NCI-H1417 (cell line): ENCODE results near the gene OR52H1.

Experiments used
- DNase-seq, 3 experiments: peaks; one replicate each; lab custom pipeline; 2025; lab: John Stamatoyannopoulos, UW

OR52H1 gene

GRCh38 chr11:5531053-5531831 lies 17.1 kb downstream of the OR52H1 start:
- no peak for DNase-seq

DNA sequence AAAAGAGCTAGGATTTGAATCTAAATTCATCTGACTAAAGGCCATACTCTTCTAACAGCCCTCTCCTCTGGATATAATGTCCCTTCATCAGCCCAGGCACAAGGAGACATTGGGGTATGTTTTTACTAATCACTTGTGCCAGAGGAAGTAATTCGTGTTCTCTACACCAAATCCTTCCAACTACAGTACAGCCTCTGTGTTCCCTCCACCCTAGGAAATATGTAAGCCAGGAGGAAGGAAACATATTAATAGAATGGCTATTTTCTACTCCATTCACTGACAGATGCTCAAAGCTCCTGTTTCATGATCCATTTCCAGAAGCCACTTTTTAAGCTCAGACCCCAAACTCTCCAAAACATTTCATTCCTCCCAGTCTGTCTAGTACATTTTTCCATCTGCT lies 19.8 kb downstream of the OR52H1 start:
- DNase-seq: no peak

DNA sequence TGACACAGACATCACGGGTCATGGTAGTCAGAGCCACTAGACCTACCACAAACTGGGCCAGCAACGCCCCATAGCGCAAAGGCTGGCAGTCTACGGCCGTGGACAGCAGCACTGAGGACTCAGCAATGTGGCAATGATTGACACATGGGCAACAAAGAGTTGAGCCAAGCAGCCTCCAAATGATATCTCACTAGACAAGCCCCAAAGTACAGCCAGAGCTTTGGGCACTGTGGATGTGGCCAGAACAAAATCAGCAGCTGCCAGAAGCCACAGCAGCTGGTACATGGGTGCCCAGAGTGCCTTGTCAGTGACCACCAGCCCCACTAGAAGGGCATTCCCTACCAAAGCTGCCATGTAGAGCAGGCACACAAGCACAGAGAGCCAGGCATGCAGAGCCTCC lies 20.6 kb downstream of the OR52H1 start:
- no peak for DNase-seq

DNA sequence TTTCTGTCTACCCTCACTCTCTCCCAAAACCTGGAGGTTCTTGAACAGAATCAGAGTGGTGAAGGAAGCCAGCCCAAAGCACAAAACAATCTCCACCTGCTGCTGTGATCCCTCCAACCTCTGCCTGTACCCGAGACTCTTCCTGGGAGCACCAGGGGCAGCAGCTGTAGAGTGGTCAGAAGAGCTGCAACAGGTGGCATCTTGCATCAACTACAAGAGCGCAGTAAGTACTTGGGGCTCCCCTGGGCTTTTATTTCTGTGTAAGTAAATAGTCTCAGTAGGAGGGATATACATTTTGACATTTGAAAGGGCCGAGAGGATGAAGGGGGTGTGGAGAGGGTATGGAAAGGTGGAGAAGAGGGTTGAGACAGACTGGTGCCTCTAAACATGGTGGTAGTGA lies 23.6 kb downstream of the OR52H1 start:
- DNase-seq: peak in 2 of 3 experiments; percentile 27 to 53

DNA sequence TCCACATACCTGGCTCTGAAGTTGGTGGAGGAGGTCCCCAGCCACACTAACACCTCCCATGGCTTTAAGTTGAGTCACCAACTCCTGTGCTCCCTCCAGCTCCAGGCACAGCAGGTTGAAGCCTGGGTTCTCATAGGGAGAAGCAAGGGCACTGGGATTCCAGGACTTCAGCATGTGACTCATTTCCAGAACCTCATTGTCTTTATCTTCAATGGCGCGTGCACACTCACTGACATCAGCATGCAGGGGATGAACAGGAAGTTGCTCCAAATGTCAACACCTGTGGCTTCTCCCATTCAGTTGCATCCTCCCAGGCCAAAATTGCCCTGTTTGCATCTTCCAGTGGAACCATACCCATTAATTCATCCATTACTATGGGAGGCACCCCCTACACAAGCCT lies 26.0 kb downstream of the OR52H1 start:
- DNase-seq: no peak

DNA sequence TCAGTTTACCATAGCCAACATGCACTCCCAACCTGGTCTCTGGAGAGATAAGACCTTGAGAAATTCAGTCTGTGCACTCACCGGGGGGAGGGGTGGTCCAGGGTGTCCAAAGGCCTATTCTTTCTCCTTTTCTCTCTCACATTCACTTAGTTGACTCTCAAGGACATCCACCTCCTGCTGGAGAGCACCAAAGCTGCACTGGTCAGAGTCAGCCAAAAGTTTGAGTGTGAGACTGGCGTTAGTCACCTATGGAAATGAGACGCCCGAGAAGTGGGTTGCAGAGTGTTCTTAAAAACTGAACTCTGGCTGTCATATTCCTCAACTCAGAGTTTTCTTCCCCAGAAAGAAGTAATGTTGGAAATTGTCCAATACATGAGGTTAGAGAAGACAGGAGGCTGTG lies 26.8 kb downstream of the OR52H1 start:
- no peak for DNase-seq

DNA sequence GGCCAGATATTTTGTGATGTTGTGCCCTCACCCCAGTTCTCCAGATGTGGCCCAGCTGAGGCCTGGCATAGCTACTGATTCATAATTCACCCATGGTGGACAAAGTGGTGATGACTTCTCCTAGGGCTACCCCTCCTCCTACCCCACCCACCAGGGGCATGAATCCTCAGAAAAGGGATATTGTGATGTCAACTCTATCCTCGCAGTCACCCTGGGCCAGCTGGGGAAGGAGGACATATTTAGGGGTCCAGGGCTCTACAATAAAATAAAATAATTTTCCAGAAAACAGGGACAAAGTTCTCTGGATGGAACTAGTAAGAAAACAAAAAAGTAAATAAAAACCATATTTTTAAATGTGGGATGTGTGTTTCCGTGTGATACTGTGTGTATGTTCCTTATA lies 31.7 kb downstream of the OR52H1 start, which contains the start of gene UBQLNL:
Gene UBQLNL, minus strand, starts transcription at position 101 of the 400 bp plus-strand sequence. CDS start 258 bp downstream, outside the sequence.
- no peak for DNase-seq

DNA sequence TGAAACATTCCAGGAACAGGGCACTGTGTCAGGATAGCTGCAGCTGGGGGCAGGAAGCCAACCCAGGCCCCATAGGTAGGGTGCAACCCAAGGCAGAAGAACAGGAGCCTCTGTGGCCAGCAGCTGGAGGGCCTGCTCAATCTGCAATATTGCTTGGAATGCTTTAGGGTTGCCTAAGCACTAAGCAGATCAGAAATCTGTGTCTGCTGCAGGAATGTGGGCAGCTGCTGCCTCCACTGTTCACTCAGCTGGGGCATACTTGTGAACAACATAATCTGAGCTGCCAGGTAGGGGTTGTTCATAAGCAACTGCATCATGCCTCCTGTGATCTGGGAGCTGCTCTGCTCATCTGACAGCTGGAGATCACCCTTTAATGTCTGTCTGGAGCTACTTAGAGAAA lies 33.5 kb downstream of the OR52H1 start:
- DNase-seq: no peak

DNA sequence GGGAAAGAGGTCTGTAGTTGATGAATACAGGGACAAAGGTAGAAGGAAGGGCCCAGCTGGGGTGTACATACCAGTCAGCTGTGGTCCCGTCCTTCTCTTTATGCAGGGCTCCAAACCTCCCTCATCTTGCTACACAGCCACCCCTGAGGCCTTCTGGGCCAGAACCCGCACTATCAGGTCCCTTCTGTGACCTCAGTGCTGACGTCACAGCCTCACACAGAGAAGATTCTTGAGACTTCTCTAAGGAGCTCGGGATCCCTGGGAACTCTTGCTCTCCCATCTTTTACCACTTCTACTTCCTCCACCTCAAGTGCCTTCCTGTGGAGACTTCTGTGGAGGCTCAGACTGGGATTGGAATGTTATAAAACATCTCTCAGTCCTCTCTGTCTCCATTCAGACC lies 38.5 kb downstream of the OR52H1 start, which contains the start of gene UBQLN3:
Gene UBQLN3, minus strand, starts transcription at position 155 of the 400 bp plus-strand sequence. CDS start 399 bp downstream, outside the sequence.
- no peak for DNase-seq

- DNase-seq: no peak
Observed at GRCh38 chr11:5508605-5509004, 39.7 kb downstream of the OR52H1 start.

- DNase-seq: no peak
Observed at GRCh38 chr11:5507933-5508305, 40.4 kb downstream of the OR52H1 start.

GRCh38 chr11:5507177-5507932 lies 41.0 kb downstream of the OR52H1 start:
- no peak for DNase-seq

DNA sequence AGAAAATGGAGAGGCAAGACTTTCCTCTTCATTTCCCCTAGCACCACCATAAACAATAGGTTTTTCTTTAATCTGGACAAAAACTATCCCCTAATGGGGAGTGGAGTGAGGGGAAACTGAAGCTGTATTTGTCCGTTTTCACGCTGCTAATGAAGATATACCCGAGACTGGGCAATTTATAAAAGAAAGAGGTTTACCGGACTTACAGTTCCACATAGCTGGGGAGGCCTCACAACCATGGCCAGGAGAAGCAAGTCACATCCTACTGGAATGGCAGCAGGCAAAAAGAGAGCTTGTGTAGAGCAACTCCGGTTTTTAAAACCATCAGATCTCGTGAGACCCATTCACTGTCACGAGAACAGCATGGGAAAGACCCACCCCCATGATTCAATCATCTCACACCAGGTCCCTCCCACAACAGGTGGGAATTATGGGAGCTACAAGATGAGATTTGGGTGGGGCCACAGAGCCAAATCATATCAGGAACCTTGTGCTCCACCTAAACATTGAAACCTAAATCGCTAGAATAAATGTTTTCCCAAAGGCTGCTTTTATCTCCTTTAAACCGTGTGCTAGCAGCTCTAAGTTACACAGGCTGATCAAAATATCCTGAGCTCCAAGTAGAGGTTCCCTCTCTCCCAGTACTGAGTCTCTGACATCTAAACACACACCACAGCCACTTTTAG lies 42.8 kb downstream of the OR52H1 start:
- no peak for DNase-seq

- no peak for DNase-seq
Observed at GRCh38 chr11:5504403-5504921, 43.9 kb downstream of the OR52H1 start.

DNA sequence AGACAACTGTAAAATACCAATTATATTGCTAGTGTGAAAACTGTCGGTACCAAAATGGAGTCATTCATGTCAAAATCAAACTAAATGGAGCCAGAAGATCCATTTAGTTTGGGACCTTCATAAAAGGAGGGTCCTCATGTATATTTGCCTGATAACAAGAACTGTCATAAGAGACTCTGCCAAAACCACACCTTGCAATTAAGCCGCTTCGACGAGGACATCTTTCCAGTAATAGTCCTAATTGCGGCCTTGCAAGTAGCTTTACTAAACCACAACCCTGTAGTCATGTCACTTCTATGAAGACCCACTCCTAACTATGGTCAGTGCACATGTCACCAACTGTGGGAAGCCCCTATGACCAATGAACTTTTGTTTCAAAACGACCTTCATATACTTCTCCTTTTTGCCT lies 47.9 kb downstream of the OR52H1 start:
- DNase-seq: no peak

GRCh38 chr11:5499671-5500070 lies 48.7 kb downstream of the OR52H1 start:
- no peak for DNase-seq
